ENCODE measurements around the gene ATXN7.

- TF ChIP-seq CTCF (IDR thresholded peaks at IDR 0.05) (no peak), POLR2A (IDR thresholded peaks at IDR 0.05) (no peak)
These were observed 46.3 kb downstream of the ATXN7 start for GRCh38 chr3:63910001-63910400.
